ENCODE results near the gene SMC1B. TPM values are rescaled to one million over a fixed set of nuclear protein-coding genes. Genes with fewer than 3 reads are reported as not detected.

Gene SMC1B
- total and polyA plus RNA-seq, 9 of the 15 experiments (the other 6 are each of a cell fraction or from before 2014, with no cell fraction given) = 0.03 TPM; not detected in 8

DNA sequence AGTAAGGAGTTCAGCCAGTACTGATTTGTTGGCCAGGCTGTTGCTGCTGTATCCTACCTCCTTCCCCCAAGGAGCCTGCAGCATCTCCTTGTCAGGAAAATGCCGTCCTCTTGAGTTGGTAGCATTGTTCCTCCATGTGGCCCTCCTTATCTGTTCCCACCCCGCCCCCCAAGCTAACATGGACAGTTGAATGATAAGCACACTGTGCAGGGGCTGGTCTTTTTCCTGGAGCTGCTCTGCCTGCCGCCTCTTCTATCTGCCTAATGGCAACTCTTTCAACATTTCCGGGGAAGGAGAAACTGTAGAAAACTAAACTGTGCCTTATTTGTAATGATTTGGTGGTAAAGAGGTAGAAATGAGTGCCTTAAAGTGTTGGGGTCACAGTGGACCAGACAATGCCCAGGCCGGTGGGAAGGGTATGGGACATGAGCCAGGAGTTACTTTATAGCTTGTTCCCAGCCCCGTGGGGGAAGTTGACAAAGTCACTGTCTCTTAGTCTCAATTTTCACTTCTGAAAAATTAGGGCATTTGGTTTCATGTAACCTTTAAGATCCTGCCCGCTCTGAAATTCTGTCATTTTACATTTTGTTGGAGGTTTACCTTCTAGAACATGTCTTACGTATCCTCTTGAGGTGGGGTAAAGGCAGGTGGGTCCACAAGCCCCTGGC is 99.2 kb downstream of the SMC1B start (continued):
- TF ChIP-seq, protein P1, sequence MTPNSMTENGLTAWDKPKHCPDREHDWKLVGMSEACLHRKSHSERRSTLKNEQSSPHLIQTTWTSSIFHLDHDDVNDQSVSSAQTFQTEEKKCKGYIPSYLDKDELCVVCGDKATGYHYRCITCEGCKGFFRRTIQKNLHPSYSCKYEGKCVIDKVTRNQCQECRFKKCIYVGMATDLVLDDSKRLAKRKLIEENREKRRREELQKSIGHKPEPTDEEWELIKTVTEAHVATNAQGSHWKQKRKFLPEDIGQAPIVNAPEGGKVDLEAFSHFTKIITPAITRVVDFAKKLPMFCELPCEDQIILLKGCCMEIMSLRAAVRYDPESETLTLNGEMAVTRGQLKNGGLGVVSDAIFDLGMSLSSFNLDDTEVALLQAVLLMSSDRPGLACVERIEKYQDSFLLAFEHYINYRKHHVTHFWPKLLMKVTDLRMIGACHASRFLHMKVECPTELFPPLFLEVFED (CRISPR knock-in tag; conservative IDR thresholded peaks at IDR 0.05) = no peak
- TF ChIP-seq XRCC5 (IDR thresholded peaks at IDR 0.05; ENCODE audit: low read depth, low read length) (no peak), NR4A1 (CRISPR knock-in tag; IDR thresholded peaks at IDR 0.05) (no peak), NR4A1 (tag; IDR thresholded peaks at IDR 0.05) (no peak), E2F4 (CRISPR knock-in tag; IDR thresholded peaks at IDR 0.05; ENCODE audit: low read depth) (no peak), CUX1 (CRISPR knock-in tag; IDR thresholded peaks at IDR 0.05) (no peak), ZBTB1 (CRISPR knock-in tag; IDR thresholded peaks at IDR 0.05; ENCODE audit: borderline replicate concordance, low read depth) (no peak), CXXC5 (CRISPR knock-in tag; IDR thresholded peaks at IDR 0.05) (peak; percentile 40), RB1 (IDR thresholded peaks at IDR 0.05; ENCODE audit: low read depth) (no peak), RBM17 (IDR thresholded peaks at IDR 0.05; ENCODE audit: borderline replicate concordance, low read depth, low read length) (no peak), SAP30 (IDR thresholded peaks at IDR 0.05; ENCODE audit: borderline replicate concordance, insufficient read depth, low read depth, low read length, poor library complexity, severe bottlenecking) (no peak), ELF2 (CRISPR knock-in tag; IDR thresholded peaks at IDR 0.05) (no peak), NCOA1 (IDR thresholded peaks at IDR 0.05; ENCODE audit: low read depth) (peak; percentile 70; the same call in 1 of the 2 replicates), OTX1 (CRISPR knock-in tag; IDR thresholded peaks at IDR 0.05) (no peak)
- TF ChIP-seq, protein P2, sequence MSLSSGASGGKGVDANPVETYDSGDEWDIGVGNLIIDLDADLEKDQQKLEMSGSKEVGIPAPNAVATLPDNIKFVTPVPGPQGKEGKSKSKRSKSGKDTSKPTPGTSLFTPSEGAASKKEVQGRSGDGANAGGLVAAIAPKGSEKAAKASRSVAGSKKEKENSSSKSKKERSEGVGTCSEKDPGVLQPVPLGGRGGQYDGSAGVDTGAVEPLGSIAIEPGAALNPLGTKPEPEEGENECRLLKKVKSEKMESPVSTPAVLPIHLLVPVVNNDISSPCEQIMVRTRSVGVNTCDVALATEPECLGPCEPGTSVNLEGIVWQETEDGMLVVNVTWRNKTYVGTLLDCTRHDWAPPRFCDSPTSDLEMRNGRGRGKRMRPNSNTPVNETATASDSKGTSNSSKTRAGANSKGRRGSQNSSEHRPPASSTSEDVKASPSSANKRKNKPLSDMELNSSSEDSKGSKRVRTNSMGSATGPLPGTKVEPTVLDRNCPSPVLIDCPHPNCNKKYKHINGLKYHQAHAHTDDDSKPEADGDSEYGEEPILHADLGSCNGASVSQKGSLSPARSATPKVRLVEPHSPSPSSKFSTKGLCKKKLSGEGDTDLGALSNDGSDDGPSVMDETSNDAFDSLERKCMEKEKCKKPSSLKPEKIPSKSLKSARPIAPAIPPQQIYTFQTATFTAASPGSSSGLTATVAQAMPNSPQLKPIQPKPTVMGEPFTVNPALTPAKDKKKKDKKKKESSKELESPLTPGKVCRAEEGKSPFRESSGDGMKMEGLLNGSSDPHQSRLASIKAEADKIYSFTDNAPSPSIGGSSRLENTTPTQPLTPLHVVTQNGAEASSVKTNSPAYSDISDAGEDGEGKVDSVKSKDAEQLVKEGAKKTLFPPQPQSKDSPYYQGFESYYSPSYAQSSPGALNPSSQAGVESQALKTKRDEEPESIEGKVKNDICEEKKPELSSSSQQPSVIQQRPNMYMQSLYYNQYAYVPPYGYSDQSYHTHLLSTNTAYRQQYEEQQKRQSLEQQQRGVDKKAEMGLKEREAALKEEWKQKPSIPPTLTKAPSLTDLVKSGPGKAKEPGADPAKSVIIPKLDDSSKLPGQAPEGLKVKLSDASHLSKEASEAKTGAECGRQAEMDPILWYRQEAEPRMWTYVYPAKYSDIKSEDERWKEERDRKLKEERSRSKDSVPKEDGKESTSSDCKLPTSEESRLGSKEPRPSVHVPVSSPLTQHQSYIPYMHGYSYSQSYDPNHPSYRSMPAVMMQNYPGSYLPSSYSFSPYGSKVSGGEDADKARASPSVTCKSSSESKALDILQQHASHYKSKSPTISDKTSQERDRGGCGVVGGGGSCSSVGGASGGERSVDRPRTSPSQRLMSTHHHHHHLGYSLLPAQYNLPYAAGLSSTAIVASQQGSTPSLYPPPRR (CRISPR knock-in tag; IDR thresholded peaks at IDR 0.05; ENCODE audit: borderline replicate concordance) = no peak

All from K562 (cell line).